ENCODE measurements around the gene LDAH. TPM values are rescaled to one million over a fixed set of nuclear protein-coding genes. Genes with fewer than 3 reads are reported as not detected.

Gene LDAH
- total and polyA plus RNA-seq, 2 experiments from 2014 or later, result 12.1 to 37.5 TPM

DNA sequence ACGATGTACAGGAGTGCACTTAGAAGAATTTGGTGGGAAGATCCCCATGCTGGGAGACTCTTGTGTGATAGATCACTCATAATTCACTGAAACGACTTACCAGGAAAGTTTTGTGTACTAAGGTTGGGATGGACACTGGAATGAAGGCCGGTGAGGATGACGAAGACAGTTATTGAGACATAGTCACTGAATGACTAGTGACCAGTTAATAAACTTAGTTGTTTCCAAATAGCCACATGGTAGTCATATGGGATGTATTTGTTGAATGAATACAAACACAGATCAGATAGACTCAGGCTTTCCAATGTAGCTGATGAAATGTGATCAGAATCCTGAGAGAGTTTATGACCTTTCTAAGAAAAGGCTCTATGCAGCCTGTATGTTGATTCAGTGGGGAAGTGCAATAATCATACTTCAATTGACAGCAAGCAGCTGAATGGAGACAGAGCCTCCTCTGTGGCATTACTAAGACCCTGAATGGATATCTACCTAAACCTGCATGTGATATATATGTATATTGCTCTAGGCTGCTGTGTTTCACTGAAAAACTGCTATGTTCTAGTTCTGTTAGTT lies 135.6 kb downstream of the LDAH start (continued):
- TF ChIP-seq, protein P1, sequence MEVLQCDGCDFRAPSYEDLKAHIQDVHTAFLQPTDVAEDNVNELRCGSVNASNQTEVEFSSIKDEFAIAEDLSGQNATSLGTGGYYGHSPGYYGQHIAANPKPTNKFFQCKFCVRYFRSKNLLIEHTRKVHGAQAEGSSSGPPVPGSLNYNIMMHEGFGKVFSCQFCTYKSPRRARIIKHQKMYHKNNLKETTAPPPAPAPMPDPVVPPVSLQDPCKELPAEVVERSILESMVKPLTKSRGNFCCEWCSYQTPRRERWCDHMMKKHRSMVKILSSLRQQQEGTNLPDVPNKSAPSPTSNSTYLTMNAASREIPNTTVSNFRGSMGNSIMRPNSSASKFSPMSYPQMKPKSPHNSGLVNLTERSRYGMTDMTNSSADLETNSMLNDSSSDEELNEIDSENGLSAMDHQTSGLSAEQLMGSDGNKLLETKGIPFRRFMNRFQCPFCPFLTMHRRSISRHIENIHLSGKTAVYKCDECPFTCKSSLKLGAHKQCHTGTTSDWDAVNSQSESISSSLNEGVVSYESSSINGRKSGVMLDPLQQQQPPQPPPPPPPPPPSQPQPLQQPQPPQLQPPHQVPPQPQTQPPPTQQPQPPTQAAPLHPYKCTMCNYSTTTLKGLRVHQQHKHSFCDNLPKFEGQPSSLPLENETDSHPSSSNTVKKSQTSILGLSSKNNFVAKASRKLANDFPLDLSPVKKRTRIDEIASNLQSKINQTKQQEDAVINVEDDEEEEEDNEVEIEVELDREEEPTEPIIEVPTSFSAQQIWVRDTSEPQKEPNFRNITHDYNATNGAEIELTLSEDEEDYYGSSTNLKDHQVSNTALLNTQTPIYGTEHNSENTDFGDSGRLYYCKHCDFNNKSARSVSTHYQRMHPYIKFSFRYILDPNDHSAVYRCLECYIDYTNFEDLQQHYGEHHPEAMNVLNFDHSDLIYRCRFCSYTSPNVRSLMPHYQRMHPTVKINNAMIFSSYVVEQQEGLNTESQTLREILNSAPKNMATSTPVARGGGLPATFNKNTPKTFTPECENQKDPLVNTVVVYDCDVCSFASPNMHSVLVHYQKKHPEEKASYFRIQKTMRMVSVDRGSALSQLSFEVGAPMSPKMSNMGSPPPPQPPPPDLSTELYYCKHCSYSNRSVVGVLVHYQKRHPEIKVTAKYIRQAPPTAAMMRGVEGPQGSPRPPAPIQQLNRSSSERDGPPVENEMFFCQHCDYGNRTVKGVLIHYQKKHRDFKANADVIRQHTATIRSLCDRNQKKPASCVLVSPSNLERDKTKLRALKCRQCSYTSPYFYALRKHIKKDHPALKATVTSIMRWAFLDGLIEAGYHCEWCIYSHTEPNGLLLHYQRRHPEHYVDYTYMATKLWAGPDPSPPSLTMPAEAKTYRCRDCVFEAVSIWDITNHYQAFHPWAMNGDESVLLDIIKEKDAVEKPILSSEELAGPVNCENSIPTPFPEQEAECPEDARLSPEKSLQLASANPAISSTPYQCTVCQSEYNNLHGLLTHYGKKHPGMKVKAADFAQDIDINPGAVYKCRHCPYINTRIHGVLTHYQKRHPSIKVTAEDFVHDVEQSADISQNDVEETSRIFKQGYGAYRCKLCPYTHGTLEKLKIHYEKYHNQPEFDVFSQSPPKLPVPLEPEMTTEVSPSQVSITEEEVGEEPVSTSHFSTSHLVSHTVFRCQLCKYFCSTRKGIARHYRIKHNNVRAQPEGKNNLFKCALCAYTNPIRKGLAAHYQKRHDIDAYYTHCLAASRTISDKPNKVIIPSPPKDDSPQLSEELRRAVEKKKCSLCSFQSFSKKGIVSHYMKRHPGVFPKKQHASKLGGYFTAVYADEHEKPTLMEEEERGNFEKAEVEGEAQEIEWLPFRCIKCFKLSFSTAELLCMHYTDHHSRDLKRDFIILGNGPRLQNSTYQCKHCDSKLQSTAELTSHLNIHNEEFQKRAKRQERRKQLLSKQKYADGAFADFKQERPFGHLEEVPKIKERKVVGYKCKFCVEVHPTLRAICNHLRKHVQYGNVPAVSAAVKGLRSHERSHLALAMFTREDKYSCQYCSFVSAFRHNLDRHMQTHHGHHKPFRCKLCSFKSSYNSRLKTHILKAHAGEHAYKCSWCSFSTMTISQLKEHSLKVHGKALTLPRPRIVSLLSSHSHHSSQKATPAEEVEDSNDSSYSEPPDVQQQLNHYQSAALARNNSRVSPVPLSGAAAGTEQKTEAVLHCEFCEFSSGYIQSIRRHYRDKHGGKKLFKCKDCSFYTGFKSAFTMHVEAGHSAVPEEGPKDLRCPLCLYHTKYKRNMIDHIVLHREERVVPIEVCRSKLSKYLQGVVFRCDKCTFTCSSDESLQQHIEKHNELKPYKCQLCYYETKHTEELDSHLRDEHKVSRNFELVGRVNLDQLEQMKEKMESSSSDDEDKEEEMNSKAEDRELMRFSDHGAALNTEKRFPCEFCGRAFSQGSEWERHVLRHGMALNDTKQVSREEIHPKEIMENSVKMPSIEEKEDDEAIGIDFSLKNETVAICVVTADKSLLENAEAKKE (CRISPR knock-in tag; IDR thresholded peaks at IDR 0.05), result no peak
- TF ChIP-seq, protein P2, sequence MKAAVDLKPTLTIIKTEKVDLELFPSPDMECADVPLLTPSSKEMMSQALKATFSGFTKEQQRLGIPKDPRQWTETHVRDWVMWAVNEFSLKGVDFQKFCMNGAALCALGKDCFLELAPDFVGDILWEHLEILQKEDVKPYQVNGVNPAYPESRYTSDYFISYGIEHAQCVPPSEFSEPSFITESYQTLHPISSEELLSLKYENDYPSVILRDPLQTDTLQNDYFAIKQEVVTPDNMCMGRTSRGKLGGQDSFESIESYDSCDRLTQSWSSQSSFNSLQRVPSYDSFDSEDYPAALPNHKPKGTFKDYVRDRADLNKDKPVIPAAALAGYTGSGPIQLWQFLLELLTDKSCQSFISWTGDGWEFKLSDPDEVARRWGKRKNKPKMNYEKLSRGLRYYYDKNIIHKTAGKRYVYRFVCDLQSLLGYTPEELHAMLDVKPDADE (IDR thresholded peaks at IDR 0.05), result no peak

DNA sequence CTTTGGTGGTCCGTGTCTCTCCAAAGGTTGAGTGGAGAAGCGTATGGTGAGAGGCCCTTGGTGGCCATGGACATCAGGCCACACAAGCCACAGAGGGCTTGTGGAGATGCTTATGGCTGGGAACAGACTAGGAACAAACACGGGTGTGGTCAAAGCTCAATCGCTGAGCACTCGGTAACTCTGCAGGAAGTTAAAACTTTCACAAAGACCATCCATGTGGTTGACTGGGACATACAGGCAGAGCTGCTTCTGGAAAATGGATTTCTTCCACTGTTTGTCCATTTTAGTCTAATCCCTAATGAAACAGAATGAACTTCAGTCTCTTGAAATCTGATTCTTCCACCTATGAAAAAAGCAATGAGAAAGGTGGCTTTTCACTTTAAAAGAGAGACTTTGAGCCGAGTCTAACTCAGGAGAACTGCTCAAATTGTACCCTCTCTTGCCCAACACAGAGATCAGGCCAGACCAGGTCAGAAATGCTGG lies 138.3 kb downstream of the LDAH start:
- H3K4me1 ChIP-seq (ENCODE audit: insufficient read depth), result no peaks in the 10 kb centered on the region
- H3K4me3 ChIP-seq, result no peak overlapping the region
- ATAC-seq, result no peak
- no peak overlapping the region for H3K27ac ChIP-seq (ENCODE audit: low read depth)
- no peaks in the 10 kb centered on the region; the same call in none of the 2 replicates for H4K20me1 ChIP-seq (replicated peaks; ENCODE audit: insufficient read depth)
- no peaks in the 10 kb centered on the region for H3F3A ChIP-seq (replicated peaks; ENCODE audit: low read depth)
- DNase-seq (ENCODE audit: low spot score), result no peak
- no peak overlapping the region for H3K4me2 ChIP-seq
- peaks cover 12% of the 10 kb centered on the region; the same call in 2 of the 3 replicates for H3K36me3 Mint-ChIP-seq (ENCODE audit: low read depth)
- no peaks in the 10 kb centered on the region for H3K27me3 ChIP-seq (ENCODE audit: insufficient read depth)
- H3K79me2 ChIP-seq (replicated peaks; ENCODE audit: insufficient read depth), result no peaks in the 10 kb centered on the region
- no peak overlapping the region for H2AFZ ChIP-seq
- no peak overlapping the region for H3K27ac Mint-ChIP-seq
- no peaks in the 10 kb centered on the region for H3K9me2 ChIP-seq (ENCODE audit: insufficient read depth)
- no peaks in the 10 kb centered on the region for H3K4me1 Mint-ChIP-seq
- no peaks in the 10 kb centered on the region for H3K27me3 Mint-ChIP-seq (ENCODE audit: insufficient read depth, low read depth, poor library complexity)
- no peak overlapping the region for H3K4me3 Mint-ChIP-seq
- H3K9me3 Mint-ChIP-seq, result no peaks in the 10 kb centered on the region
- no peaks in the 10 kb centered on the region for H3K36me3 ChIP-seq (ENCODE audit: insufficient read depth)
- TF ChIP-seq POLR2AphosphoS5 (IDR thresholded peaks at IDR 0.05; ENCODE audit: low read depth), result no peak
- TF ChIP-seq ZNF114 (CRISPR knock-in tag; IDR thresholded peaks at IDR 0.05), result no peak
- TF ChIP-seq, protein P3, sequence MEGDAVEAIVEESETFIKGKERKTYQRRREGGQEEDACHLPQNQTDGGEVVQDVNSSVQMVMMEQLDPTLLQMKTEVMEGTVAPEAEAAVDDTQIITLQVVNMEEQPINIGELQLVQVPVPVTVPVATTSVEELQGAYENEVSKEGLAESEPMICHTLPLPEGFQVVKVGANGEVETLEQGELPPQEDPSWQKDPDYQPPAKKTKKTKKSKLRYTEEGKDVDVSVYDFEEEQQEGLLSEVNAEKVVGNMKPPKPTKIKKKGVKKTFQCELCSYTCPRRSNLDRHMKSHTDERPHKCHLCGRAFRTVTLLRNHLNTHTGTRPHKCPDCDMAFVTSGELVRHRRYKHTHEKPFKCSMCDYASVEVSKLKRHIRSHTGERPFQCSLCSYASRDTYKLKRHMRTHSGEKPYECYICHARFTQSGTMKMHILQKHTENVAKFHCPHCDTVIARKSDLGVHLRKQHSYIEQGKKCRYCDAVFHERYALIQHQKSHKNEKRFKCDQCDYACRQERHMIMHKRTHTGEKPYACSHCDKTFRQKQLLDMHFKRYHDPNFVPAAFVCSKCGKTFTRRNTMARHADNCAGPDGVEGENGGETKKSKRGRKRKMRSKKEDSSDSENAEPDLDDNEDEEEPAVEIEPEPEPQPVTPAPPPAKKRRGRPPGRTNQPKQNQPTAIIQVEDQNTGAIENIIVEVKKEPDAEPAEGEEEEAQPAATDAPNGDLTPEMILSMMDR (conservative IDR thresholded peaks at IDR 0.05; ENCODE audit: low read depth in 2 of 2), result no peak
- no peak for TF ChIP-seq NANOG (IDR thresholded peaks at IDR 0.05; ENCODE audit: borderline replicate concordance)
- TF ChIP-seq, protein P2 (IDR thresholded peaks at IDR 0.05), result no peak
- no peak for TF ChIP-seq JUNB (IDR thresholded peaks at IDR 0.05; ENCODE audit: unreplicated experiment)

Measured in GM23338 (cell line).